GM19239 (cell line): Measurements from ENCODE around the gene PSD2.

Experiments
- DNase-seq: peaks from one replicate; pipeline ENCODE4 v3.0.0; 2011; ENCODE audit warnings: low spot score; ENCODE audit not compliant: insufficient read length
- FAIRE-seq: peaks from 2 replicates; lab custom pipeline; 2011; peaks lifted over from hg19 to GRCh38; lab: Jason Lieb, UNC

PSD2 gene

GRCh38 chr5:139886213-139886612, 90.6 kb downstream of the PSD2 start:
- FAIRE-seq (no peak), DNase-seq (no peak)

GRCh38 chr5:139888370-139888769, 92.8 kb downstream of the PSD2 start:
- DNase-seq (no peak), FAIRE-seq (no peak)

GRCh38 chr5:139889410-139889809, 93.8 kb downstream of the PSD2 start:
- FAIRE-seq, result no peak
- DNase-seq, result no peak

GRCh38 chr5:139893873-139894272, 98.3 kb downstream of the PSD2 start:
- no peak for FAIRE-seq
- no peak for DNase-seq
